ENCODE measurements around the gene SAMD1. TPM values are rescaled to one million over a fixed set of nuclear protein-coding genes. Genes with fewer than 3 reads are reported as not detected.

SAMD1 gene
- total RNA-seq, 3 donors from 2014 or later = 10.8 to 15.4 (median 14.2) TPM

GRCh38 chr19:14096272-14096992, 5.9 kb upstream of the SAMD1 start:
- no peak overlapping the region for H3K4me3 ChIP-seq
- H3K27me3 ChIP-seq = no peaks in the 10 kb centered on the region
- no peaks in the 10 kb centered on the region for H3K4me1 ChIP-seq
- peaks cover 8 to 11% of the 10 kb centered on the region in 2 donors for H3K9me3 ChIP-seq
- intact Hi-C loops (cut with DNase I; ENCODE audit: low total_unique reads) = no loop called here
- TF ChIP-seq POLR2AphosphoS5 (IDR thresholded peaks at IDR 0.05) (no peak), POLR2A (IDR thresholded peaks at IDR 0.05) (no peak)
- TF ChIP-seq, protein P1, sequence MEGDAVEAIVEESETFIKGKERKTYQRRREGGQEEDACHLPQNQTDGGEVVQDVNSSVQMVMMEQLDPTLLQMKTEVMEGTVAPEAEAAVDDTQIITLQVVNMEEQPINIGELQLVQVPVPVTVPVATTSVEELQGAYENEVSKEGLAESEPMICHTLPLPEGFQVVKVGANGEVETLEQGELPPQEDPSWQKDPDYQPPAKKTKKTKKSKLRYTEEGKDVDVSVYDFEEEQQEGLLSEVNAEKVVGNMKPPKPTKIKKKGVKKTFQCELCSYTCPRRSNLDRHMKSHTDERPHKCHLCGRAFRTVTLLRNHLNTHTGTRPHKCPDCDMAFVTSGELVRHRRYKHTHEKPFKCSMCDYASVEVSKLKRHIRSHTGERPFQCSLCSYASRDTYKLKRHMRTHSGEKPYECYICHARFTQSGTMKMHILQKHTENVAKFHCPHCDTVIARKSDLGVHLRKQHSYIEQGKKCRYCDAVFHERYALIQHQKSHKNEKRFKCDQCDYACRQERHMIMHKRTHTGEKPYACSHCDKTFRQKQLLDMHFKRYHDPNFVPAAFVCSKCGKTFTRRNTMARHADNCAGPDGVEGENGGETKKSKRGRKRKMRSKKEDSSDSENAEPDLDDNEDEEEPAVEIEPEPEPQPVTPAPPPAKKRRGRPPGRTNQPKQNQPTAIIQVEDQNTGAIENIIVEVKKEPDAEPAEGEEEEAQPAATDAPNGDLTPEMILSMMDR (IDR thresholded peaks at IDR 0.05) = no peak
- no peak overlapping the region for H3K27ac ChIP-seq
- no peak for DNase-seq (ENCODE audit: low spot score in 2 of 2)
- no peaks in the 10 kb centered on the region for H3K36me3 ChIP-seq

- Histone ChIP-seq H3K27ac (no peak overlapping the region), H3K27me3 (no peaks in the 10 kb centered on the region), H3K4me3 (no peak overlapping the region), H3K36me3 (no peaks in the 10 kb centered on the region), H3K4me1 (no peaks in the 10 kb centered on the region), H3K9me3 (peaks cover 8 to 11% of the 10 kb centered on the region in 2 donors)
- no peak for DNase-seq (ENCODE audit: low spot score in 2 of 2)
- TF ChIP-seq POLR2AphosphoS5 (IDR thresholded peaks at IDR 0.05) (no peak), POLR2A (IDR thresholded peaks at IDR 0.05) (no peak)
- TF ChIP-seq, protein P1 (IDR thresholded peaks at IDR 0.05) = no peak
- intact Hi-C loops (cut with DNase I; ENCODE audit: low total_unique reads) = no loop called here
Observed at GRCh38 chr19:14094854-14095253, 4.3 kb upstream of the SAMD1 start.

GRCh38 chr19:14093117-14093823, 2.7 kb upstream of the SAMD1 start:
- H3K9me3 ChIP-seq = peaks cover 8 to 11% of the 10 kb centered on the region in 2 donors
- no peak overlapping the region for H3K4me3 ChIP-seq
- H3K27ac ChIP-seq = no peak overlapping the region
- no peaks in the 10 kb centered on the region for H3K36me3 ChIP-seq
- H3K27me3 ChIP-seq = no peaks in the 10 kb centered on the region
- intact Hi-C loops (cut with DNase I; ENCODE audit: low total_unique reads) = no loop called here
- no peak for DNase-seq (ENCODE audit: low spot score in 2 of 2)
- TF ChIP-seq, protein P1 (IDR thresholded peaks at IDR 0.05) = no peak
- TF ChIP-seq POLR2A (IDR thresholded peaks at IDR 0.05) = no peak
- TF ChIP-seq POLR2AphosphoS5 (IDR thresholded peaks at IDR 0.05) = no peak
- no peaks in the 10 kb centered on the region for H3K4me1 ChIP-seq

GRCh38 chr19:14091813-14092462, 1.4 kb upstream of the SAMD1 start:
- H3K27ac ChIP-seq = peak overlapping the region; percentile 91 to 97
- H3K4me1 ChIP-seq = no peaks in the 10 kb centered on the region
- intact Hi-C loops (cut with DNase I; ENCODE audit: low total_unique reads) = no loop called here
- H3K36me3 ChIP-seq = no peaks in the 10 kb centered on the region
- H3K9me3 ChIP-seq = peaks cover 8 to 11% of the 10 kb centered on the region in 2 donors
- H3K4me3 ChIP-seq = peak overlapping the region; percentile 69 to 90 (median 87)
- no peak for TF ChIP-seq POLR2AphosphoS5 (IDR thresholded peaks at IDR 0.05)
- TF ChIP-seq, protein P1 (IDR thresholded peaks at IDR 0.05) = no peak
- DNase-seq (ENCODE audit: low spot score in 2 of 2) = no peak
- H3K27me3 ChIP-seq = no peaks in the 10 kb centered on the region

Data from breast epithelium (tissue), 4 donors.